NOMO-1 treated with DMSO at 0.1 percent for 48 hours (cell line): ENCODE data around the gene PARP12.

Experiments
- DNase-seq: peaks from one replicate; lab custom pipeline; 2025; ENCODE audit not compliant: unreplicated experiment; lab: John Stamatoyannopoulos, UW

PARP12 gene

GRCh38 chr7:139992353-139993044, 70.3 kb downstream of the PARP12 start:
- peak; percentile 2 for DNase-seq

GRCh38 chr7:139991911-139992310, 70.8 kb downstream of the PARP12 start:
- no peak for DNase-seq

- no peak for DNase-seq
These were observed 71.5 kb downstream of the PARP12 start for GRCh38 chr7:139991269-139991666.

GRCh38 chr7:139990571-139991268, 72.0 kb downstream of the PARP12 start:
- DNase-seq = no peak

- DNase-seq = no peak
These were observed 72.6 kb downstream of the PARP12 start for GRCh38 chr7:139990142-139990535.

GRCh38 chr7:139989366-139990141, 73.2 kb downstream of the PARP12 start:
- no peak for DNase-seq

GRCh38 chr7:139987691-139988516, 74.8 kb downstream of the PARP12 start:
- no peak for DNase-seq

- DNase-seq = no peak
These were observed 76.9 kb downstream of the PARP12 start for GRCh38 chr7:139985811-139986210.

GRCh38 chr7:139984642-139985539, 77.9 kb downstream of the PARP12 start:
- no peak for DNase-seq

- DNase-seq = no peak
These were observed 79.5 kb downstream of the PARP12 start for GRCh38 chr7:139982927-139983920.

- no peak for DNase-seq
These were observed 81.2 kb downstream of the PARP12 start for GRCh38 chr7:139981511-139981895.

GRCh38 chr7:139976838-139977656, 85.7 kb downstream of the PARP12 start:
- no peak for DNase-seq

- no peak for DNase-seq
These were observed 86.5 kb downstream of the PARP12 start for GRCh38 chr7:139976055-139976837.

GRCh38 chr7:139974179-139974811, 88.5 kb downstream of the PARP12 start:
- no peak for DNase-seq
